ACC112 (cell line): ENCODE measurements around the gene KLK3.
A peak's percentile ranks its signal among the peaks of the same experiment; 100 is the strongest.
"Not testable (repeated sequence)": the region's sequence is repeated elsewhere in the genome, so short reads cannot be mapped to it uniquely, and the experiment has no call there.

ENCODE experiments used
- H2AFZ ChIP-seq: fragments of 200-600 bp; sonication (generic); one replicate; pipeline ENCODE4 v1.6.0; 2017; ENCODE audit warnings: antibody characterized with exemption, low read length; ENCODE audit not compliant: unreplicated experiment
- H3K27ac ChIP-seq: fragments of 200-600 bp; sonication (generic); 2 replicates; pipeline ENCODE4 v1.5.1; 2014; ENCODE audit warnings: low read depth, mild to moderate bottlenecking, antibody characterized with exemption, low read length, moderate library complexity
- H3K27me3 ChIP-seq: fragments of 200-600 bp; sonication (generic); 2 replicates; pipeline ENCODE4 v1.6.1; 2014; ENCODE audit warnings: mild to moderate bottlenecking, antibody characterized with exemption, low read length, moderate library complexity, mixed read lengths; ENCODE audit not compliant: insufficient read depth
- H3K36me3 ChIP-seq: fragments of 200-600 bp; sonication (generic); 2 replicates; pipeline ENCODE4 v1.6.1; 2016; ENCODE audit warnings: mild to moderate bottlenecking, antibody characterized with exemption, low read length, moderate library complexity, mixed read lengths; ENCODE audit not compliant: insufficient read depth
- H3K4me1 ChIP-seq: fragments of 200-600 bp; sonication (generic); one replicate; pipeline ENCODE4 v1.6.1; 2016; ENCODE audit warnings: low read length, mixed read lengths; ENCODE audit not compliant: insufficient read depth, unreplicated experiment, control insufficient read depth
- H3K4me3 ChIP-seq: fragments of 200-600 bp; sonication (generic); 2 replicates; pipeline ENCODE4 v1.5.1; 2014; ENCODE audit warnings: mild to moderate bottlenecking, low read depth, low read length
- H3K79me2 ChIP-seq: fragments of 200-600 bp; sonication (generic); one replicate; pipeline ENCODE4 v1.6.0; 2016; ENCODE audit warnings: low read length; ENCODE audit not compliant: control insufficient read depth, unreplicated experiment, insufficient read depth

Gene KLK3

DNA sequence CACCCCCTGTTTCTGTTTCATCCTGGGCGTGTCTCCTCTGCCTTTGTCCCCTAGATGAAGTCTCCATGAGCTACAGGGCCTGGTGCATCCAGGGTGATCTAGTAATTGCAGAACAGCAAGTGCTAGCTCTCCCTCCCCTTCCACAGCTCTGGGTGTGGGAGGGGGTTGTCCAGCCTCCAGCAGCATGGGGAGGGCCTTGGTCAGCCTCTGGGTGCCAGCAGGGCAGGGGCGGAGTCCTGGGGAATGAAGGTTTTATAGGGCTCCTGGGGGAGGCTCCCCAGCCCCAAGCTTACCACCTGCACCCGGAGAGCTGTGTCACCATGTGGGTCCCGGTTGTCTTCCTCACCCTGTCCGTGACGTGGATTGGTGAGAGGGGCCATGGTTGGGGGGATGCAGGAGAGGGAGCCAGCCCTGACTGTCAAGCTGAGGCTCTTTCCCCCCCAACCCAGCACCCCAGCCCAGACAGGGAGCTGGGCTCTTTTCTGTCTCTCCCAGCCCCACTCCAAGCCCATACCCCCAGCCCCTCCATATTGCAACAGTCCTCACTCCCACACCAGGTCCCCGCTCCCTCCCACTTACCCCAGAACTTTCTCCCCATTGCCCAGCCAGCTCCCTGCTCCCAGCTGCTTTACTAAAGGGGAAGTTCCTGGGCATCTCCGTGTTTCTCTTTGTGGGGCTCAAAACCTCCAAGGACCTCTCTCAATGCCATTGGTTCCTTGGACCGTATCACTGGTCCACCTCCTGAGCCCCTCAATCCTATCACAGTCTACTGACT is at the start of gene KLK3:
Gene KLK3, plus strand, starts transcription at position 280 of the 775 bp plus-strand sequence. Its CDS starts 41 bp downstream, at position 321.
- Histone ChIP-seq H3K27ac (no peak within 1 kb of the TSS), H3K4me1 (no peaks in the 10 kb centered on the region), H2AFZ (no peak within 1 kb of the TSS), H3K4me3 (no peak within 1 kb of the TSS), H3K27me3 (peaks cover 42% of the 10 kb centered on the region), H3K79me2 (no peaks in the 10 kb centered on the region), H3K36me3 (no peaks in the 10 kb centered on the region)

DNA sequence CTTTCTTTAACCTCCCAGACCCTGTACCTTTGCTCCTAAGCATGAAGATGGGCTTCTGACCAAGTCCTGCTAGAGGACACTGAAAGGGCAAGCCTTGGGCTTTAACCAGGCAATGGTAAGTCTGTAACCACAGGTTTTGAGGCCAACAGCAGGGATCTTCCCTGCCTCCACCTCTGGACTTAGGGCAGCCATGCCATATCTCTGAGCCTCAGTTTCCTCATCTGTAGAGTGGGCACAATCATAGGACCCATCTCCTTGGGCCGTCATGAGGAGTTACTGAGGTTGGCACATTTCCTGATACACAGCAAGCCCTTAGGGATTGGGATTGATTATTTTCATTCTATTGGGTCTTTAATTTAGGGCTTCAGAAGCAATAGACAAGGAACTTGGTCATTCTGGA is 45.9 kb upstream of the KLK3 start:
- no peaks in the 10 kb centered on the region for H3K36me3 ChIP-seq
- no peak overlapping the region for H3K4me3 ChIP-seq
- no peaks in the 10 kb centered on the region for H3K4me1 ChIP-seq
- no peaks in the 10 kb centered on the region for H3K27me3 ChIP-seq
- no peak overlapping the region for H3K27ac ChIP-seq
- H2AFZ ChIP-seq: no peak overlapping the region
- peaks cover 6% of the 10 kb centered on the region for H3K79me2 ChIP-seq

GRCh38 chr19:50811622-50812238 is 43.0 kb upstream of the KLK3 start:
- H3K27me3 ChIP-seq: peaks cover 21% of the 10 kb centered on the region; the same call in 1 of the 2 replicates
- H3K27ac ChIP-seq, H3K4me3 ChIP-seq, H3K36me3 ChIP-seq, H2AFZ ChIP-seq, H3K4me1 ChIP-seq, H3K79me2 ChIP-seq: not testable (repeated sequence)

DNA sequence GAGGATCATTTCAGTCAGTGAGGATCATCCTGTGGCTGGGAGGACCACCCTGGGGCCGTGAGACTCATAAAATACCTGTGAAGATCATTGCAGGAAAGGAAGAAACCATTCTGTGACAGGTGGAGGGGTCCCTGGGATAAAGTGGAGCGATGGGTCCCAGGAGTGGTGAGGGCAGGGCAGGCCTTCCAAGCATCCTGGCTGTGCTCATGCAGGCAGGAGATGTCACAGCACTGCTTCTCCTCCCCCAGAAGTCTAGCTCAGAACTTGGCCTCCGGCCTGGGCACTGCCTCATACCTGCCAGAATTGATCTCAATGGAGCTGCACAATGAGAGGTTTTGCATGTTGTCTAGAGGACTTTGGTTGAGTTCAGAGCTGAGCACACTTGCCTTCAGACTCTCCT is 42.2 kb upstream of the KLK3 start:
- no peaks in the 10 kb centered on the region for H3K36me3 ChIP-seq
- H3K79me2 ChIP-seq: no peaks in the 10 kb centered on the region
- no peak overlapping the region for H2AFZ ChIP-seq
- H3K27ac ChIP-seq: no peak overlapping the region
- H3K4me1 ChIP-seq: no peaks in the 10 kb centered on the region
- H3K4me3 ChIP-seq: no peak overlapping the region
- H3K27me3 ChIP-seq: peaks cover 21% of the 10 kb centered on the region; the same call in 1 of the 2 replicates

DNA sequence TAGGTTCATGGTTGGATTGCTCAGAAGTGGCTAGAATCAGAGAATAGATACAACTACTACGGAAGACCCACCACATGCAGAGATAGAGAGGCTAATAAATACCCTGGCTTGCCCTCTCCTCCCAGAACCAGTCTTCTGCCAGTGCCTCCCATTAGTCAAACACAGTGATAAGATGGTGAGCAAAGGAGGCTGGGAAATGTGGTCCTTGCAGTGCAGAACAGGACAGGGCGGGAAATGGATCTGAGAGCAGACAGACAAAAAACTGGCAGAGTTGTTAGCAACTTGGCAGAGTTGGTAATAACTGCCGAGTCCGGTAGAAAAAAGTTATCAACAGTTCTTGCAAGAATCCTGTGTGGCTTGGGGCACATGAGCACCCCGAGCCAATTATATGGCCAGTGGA is 39.8 kb upstream of the KLK3 start:
- Histone ChIP-seq H3K79me2 (no peaks in the 10 kb centered on the region), H3K36me3 (no peaks in the 10 kb centered on the region), H3K27ac (no peak overlapping the region), H3K4me3 (no peak overlapping the region), H3K4me1 (no peaks in the 10 kb centered on the region), H3K27me3 (peaks cover 40% of the 10 kb centered on the region), H2AFZ (no peak overlapping the region)

GRCh38 chr19:50815439-50815838 is 39.3 kb upstream of the KLK3 start:
- Histone ChIP-seq H3K27me3 (peaks cover 45% of the 10 kb centered on the region), H3K27ac (no peak overlapping the region), H2AFZ (no peak overlapping the region), H3K36me3 (no peaks in the 10 kb centered on the region), H3K79me2 (no peaks in the 10 kb centered on the region), H3K4me1 (no peaks in the 10 kb centered on the region), H3K4me3 (no peak overlapping the region)

DNA sequence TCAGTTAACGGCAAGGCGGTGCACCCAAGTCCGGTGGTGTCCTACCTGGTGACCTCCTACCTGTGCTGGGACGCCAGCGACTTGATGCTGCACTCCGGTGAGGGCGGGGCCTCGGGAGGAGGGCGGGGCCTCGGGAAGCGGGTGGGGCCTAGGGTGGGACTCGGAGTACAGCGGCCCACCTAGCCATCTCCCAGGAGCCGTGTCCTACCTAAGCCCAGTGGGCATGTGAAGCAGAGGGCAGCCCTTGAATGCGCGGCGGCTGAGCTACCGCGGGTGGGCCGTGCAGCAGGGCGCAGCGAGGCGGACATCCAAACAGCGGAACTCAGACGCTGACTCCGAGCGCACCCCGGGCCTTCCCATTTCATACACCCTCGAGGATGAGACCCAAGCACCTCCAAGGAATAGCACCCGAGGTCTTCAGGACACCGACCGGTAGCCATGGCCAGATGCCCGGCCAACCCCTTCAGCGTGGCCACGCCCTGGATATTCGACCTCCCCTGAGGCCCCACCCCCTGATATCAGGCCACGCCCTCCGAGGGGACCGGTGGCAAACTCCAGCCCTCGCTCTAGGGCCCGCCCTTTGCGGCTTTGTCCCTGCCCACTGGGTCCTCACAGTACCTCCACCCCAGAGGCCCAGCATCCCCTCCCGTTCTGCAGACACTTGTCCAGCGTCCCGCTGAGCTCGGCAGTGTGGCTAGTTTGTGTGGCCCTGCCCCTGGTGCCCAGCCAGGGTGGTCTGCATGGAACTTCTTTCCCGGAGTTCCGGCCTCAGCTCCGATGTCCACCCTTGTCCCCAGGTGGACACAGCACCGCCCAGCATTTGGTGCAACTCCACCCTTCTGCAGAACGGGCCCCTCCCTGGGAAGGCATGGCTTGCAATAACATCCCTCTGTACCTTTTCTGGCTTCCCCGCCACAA is 36.5 kb upstream of the KLK3 start:
- H2AFZ ChIP-seq: peak overlapping the region; percentile 81
- peak overlapping the region; percentile 75 for H3K4me3 ChIP-seq
- no peaks in the 10 kb centered on the region for H3K79me2 ChIP-seq
- H3K27me3 ChIP-seq: peaks cover 69% of the 10 kb centered on the region
- H3K4me1 ChIP-seq: no peaks in the 10 kb centered on the region
- H3K27ac ChIP-seq: no peak overlapping the region
- no peaks in the 10 kb centered on the region for H3K36me3 ChIP-seq

DNA sequence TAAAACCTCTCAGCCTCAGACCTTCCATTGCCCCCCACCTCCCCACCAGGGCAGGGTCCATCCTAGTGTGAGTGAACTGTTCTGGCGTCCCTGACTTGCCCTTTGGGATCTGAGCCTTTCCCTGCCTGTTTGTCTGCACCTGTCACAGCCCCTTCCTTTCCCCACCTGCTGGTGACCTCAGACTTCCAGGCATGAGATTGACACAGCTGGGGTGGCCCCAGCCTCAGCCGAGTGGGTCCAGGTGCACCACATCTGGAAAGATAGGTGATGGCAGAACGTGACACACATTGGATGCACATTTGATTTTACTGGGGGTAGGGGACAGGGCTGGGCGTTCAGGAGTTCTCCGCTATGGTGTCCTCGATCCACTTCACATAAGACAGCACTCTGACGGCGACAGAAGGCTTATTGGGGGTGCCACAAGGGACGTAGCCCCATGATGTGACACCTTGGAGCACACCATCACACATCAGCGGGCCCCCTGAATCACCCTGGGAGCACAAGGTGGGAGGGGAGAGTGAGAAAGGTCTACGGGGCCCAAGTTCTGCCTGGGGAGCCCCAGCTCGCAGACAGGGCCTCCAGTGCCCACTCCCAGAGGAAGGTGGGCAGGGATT is 35.7 kb upstream of the KLK3 start:
- no peak overlapping the region for H2AFZ ChIP-seq
- H3K4me1 ChIP-seq: no peaks in the 10 kb centered on the region
- peaks cover 69% of the 10 kb centered on the region for H3K27me3 ChIP-seq
- H3K4me3 ChIP-seq: no peak overlapping the region
- no peaks in the 10 kb centered on the region for H3K79me2 ChIP-seq
- H3K27ac ChIP-seq: no peak overlapping the region
- no peaks in the 10 kb centered on the region for H3K36me3 ChIP-seq

GRCh38 chr19:50819636-50820035 is 35.1 kb upstream of the KLK3 start:
- H2AFZ ChIP-seq: no peak overlapping the region
- no peak overlapping the region for H3K4me3 ChIP-seq
- no peaks in the 10 kb centered on the region for H3K79me2 ChIP-seq
- H3K4me1 ChIP-seq: no peaks in the 10 kb centered on the region
- H3K27ac ChIP-seq: no peak overlapping the region
- no peaks in the 10 kb centered on the region for H3K36me3 ChIP-seq
- peaks cover 68% of the 10 kb centered on the region for H3K27me3 ChIP-seq

DNA sequence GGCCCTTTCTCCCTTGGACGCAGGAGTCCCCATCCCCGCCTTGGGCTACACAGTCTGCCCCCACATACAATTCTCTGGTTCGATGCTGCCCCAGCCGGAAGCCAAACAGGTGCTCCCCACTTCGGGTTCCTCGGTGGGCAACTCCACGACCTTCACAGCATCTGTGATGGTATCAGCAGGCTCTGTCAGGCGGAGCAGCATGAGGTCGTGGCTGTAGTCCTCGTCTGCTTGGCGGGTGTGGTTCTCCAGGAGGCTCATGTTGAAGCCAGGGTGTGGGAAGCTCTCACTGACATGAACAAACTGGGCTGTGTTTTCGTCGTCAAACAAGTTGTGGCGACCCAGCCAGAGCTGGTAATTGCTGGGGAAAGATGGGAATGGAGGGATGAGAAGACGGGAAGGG is 34.6 kb upstream of the KLK3 start:
- no peak overlapping the region for H3K27ac ChIP-seq
- no peaks in the 10 kb centered on the region for H3K79me2 ChIP-seq
- H3K36me3 ChIP-seq: no peaks in the 10 kb centered on the region
- H2AFZ ChIP-seq: no peak overlapping the region
- H3K27me3 ChIP-seq: peaks cover 63% of the 10 kb centered on the region
- H3K4me3 ChIP-seq: peak overlapping the region; percentile 16; the same call in 1 of the 2 replicates
- H3K4me1 ChIP-seq: no peaks in the 10 kb centered on the region
